ENCODE measurements around the gene ANGPTL2.

ANGPTL2 gene

DNA sequence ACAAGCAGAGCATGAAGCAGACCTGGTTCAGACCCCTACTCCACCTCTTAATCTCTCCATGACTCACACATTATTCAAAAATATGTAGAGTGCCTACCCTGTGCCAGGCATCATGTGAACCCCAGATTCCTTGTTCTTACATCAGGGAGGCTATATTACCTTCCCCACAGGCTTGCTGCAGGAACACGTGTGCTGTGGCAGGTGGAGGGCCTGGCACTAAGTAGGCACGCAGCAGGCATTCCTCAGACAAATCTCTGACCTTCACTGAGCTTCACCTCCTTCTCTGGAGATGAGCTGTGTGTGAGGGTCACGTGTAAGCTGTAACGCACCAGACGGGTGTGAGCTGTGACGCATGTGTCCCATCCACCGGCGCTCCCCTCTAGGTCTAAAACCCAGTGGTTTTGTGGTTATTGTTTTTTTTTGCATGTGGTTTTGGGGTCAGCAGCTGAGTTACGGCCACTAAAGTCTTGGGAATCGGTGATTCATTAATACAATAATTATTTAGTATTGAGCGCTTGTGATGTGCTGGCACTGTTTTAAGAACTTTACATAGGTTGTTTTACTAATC is 30.3 kb downstream of the ANGPTL2 start:
- no peak for DNase-seq

DNA sequence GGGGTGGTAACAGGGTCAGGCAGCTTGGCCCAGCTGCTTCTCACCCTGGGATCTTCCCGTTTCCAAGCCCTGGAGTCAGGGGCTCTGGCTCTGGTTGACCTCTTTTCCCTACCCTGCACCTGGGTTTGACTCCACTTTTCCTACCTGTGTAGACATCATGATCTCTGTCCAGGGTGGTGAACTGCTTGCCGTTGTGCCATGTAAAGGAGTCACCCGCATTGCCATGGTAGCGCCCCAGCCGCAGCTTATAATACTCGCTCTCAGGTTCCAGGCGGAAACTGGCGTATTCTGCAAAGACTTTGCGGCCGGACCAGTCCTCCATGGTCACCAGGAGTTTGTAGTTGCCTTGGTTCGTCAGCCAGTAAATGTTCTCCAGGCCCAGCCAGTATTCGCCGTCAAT is 30.9 kb downstream of the ANGPTL2 start:
- no peak for DNase-seq

DNA sequence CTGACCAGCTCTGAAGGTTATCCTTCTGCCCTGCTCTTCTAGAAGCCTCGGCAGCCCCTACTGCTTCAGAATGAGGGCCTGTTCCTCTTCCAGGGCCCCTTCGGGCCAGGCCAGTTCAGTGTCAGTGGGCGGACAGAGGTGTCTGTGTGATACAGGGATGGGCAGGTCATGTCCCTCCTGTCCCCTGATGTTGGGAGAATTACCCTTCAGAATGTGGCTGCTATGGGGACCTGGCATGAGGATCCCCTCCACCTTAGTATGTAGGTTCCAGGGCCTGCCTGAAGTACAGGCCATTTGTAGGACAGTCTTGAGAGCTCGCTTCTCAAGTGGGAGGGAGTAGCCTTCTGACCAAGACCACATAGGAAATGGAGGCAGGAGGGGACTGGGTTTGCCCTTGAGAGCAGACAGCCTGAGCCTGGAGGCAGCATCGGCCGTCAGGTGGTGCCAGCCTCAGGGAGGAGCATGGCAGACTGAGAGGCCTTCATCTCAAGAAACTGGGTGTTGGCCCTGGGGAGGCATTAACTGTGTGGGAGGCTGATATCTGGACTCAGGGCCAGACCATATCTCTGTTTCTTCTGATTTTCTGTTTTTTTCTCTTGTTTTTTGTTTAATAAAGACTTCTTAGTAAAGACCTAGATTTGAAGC is 32.0 kb downstream of the ANGPTL2 start:
- no peak for DNase-seq

DNA sequence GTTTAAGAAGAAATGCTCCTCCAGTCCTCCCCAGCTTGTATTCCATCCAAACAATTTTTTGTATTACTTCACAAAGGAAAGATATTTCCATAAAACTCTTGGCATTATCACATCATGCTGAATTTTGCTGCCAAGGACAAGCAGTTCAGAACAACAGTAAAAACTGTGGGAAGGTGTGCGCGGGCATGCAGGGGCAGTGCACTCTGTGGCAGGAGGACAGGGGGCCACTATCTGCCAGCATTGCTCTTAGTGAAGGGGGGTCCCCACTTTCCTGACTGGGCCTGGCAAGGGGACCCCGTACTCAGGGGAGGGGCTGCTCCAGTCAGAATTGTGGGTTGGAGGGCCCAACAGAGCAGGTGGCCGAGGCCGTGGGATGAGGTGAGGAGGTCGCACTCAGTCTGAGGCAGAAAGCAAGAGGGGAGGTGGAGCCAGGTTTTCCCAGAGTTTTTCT is 32.8 kb downstream of the ANGPTL2 start:
- DNase-seq: no peak

DNA sequence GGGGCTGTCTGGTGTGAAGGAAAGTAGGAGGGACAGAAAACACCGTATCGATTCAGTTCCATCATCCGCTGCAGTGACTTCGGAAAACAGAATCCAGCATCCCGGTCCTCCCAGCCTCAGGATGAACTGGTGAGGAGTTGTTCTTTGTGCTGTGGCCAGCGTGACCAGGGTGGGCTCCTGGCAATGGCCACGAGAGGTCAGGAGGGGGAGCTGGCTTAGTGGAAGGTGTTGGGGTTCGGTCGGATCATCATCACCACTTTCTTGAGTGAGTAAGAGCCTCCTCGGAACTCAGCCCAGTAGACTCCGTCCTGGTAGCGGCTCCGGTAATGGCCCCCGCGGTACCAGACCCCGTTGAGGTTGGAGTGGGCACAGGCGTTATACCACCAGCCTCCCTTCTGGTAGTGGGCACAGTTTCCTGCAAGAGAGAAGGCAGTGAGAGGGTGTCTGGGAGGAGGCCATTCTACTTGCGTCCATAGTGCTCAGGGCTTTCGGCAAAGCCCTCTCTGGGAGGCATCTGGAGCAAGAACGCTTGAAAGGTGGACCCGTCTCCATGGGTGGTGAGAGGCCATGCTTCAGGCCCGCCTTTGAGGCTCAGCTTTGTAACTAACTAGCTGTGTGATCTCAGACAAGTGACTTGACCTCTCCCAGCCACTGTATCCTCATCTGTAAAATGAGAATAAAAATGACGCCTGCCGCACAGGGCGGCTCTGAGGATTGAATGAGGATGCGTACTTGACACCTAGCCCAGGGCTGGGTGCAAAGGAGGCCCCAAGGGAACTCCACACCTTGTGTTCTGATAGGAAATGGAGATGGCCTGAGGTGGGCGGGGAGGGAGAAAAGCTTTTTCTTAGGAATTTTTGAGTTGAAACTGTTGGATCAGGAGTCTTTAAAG is 33.5 kb downstream of the ANGPTL2 start:
- no peak for DNase-seq

DNA sequence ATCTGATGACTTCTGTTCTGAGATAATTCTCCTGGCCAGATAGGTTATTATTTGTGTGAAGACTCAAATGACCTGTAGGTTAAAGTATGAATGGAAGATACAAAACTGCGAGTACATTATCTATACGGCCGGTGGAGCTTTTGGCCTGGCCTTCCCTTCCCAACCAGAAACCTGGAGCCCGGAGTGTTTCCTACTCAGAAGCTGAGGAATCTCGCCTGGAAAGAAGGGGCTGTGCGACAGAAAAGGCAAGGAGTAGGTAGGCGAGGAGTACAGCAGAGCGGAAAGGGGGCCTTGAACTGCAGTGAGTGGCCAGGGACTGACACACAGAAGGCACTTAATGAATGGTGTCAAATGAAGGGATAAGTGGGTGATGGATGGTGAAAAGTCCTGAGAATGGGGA is 34.6 kb downstream of the ANGPTL2 start:
- no peak for DNase-seq

DNA sequence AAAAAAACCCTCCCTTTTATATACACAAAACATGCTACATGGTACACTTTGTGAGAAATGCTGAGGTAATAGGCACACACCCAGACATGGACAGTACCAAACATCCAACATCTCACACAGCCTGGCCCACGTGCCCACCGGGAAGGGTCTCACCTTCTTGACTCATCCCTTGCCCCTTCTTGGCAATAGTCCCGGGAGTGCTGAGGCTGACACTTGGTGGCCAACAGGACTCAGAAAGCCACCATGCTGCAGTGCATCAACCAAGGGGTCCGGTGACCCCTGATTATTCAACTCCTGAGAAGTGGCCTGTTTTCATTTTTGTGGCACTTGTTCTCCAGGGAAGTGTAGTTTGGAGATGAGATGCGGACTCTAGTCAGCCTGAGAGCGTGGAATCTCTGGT is 35.0 kb downstream of the ANGPTL2 start:
- no peak for DNase-seq

DNA sequence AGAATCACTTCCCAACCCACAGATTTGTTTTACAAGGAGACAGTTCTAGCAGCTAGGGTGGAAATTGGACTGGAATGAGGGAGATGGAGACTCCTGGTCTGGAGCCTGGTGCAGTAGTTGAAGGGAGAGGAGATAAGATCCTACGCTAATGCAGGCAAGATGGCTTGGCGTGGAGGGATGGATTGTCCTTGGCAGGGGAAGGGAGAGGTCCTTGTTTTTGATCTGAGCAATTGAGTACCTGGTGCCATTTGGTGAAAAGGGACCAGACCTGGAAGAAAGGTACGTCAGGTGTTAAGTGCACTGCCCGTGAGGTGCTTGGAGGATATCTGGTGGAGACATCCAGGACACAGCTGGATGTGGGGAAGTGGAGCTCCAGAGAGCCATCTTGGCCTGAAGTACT is 35.7 kb downstream of the ANGPTL2 start:
- no peak for DNase-seq

DNA sequence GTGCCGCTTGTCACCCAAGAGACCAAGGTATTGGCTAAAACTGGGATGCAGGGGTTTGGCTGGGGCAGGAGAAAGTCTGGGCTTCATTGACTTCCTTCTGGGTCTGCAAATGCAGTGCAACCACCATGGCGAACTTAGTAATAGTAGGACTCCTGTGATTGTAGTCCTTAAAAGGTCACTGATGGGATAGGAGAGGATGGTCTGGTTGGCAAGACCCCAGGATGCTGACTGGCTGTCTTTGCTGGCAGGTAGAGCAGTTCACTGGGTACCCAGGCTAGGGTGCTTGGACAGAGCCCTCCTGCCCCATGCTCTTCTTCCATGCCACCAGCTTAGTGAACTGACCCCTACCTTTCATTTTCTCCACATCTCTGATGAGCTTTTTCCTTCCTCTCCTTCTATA is 37.2 kb downstream of the ANGPTL2 start:
- DNase-seq: no peak

DNA sequence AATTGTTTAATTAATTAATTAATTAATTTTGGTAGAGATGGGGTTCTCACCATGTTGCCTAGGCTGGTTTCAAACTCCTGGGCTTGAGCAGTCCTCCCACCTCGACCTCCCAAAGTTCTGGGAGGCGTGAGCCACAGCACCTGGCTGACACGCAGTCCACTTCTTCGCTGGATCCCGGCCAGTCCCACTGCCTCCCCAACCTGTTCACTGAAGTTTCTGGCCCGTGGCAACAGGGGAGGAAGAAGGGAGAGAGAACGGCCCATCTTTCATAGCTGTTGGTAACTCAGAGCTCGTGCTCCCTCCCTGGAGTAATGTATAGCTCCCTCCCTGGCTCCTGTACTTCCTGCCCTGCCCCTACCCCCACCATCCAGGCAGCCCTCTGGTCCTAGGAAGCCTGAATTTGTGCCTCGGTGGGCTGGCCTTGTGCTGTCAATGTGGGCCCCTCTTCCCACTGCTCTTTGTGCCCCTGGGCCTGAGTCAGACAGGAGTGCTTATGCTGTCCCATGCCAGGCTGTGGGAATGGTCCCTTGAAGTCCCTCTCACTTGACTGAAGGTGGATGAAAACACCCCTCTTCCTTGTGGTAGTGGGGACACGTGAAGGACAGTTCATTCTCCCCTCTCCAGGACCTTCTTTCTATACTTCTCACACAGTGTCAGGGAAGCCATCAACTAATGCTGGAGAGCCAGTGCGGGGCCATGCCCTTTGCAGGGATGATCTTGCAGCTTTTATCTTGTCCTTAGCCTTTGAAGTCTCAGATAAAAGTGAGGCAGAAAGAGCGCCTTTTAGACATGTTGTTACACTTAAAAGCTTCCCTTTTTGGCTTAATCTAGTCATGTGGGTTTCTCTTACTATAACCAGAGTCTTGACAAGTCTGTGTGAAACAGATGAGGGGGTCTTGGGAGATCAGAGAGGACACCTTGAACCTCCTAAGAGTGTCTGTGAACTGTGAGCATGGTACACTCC is 38.1 kb downstream of the ANGPTL2 start:
- DNase-seq: no peak

DNA sequence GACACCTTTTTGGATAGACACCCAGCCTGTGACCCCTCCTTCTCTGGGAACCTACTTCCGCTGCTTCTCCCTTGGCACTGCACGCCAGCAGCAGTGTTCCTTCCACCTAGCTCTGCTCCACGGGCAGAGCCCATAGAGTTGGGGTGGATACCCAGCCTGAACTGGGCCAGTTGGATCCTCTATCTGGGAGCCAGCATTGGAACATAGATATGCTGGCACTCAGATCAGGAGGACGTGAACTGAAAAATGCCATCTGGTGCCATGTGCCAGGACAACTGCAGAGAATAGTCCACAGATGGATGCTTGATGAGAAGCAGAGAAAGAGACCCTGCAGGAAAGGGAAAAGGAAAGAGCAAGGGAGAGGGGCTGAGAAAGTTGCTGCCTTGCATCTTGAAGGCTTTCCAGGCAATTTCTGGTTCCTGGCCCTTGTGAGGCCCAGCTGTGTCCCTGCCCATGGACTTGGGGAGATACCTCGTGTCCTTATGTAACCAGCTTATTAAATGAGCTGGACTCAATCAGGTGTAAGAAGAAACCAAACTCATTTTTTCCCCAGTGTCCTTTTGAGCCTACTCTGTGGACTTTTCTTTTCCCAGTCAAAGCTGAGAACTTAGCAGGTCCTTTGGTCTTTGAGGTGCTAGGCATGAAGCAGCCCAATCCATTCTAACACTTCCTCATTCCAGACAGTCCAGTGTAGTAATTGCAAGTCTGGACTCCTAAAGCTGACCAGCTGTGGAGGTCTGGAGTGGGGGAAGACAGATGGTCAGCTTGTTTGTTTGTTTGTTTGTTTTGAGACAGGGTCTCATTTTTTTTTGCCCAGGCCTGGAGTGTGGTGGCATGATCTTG is 39.1 kb downstream of the ANGPTL2 start:
- DNase-seq: no peak

DNA sequence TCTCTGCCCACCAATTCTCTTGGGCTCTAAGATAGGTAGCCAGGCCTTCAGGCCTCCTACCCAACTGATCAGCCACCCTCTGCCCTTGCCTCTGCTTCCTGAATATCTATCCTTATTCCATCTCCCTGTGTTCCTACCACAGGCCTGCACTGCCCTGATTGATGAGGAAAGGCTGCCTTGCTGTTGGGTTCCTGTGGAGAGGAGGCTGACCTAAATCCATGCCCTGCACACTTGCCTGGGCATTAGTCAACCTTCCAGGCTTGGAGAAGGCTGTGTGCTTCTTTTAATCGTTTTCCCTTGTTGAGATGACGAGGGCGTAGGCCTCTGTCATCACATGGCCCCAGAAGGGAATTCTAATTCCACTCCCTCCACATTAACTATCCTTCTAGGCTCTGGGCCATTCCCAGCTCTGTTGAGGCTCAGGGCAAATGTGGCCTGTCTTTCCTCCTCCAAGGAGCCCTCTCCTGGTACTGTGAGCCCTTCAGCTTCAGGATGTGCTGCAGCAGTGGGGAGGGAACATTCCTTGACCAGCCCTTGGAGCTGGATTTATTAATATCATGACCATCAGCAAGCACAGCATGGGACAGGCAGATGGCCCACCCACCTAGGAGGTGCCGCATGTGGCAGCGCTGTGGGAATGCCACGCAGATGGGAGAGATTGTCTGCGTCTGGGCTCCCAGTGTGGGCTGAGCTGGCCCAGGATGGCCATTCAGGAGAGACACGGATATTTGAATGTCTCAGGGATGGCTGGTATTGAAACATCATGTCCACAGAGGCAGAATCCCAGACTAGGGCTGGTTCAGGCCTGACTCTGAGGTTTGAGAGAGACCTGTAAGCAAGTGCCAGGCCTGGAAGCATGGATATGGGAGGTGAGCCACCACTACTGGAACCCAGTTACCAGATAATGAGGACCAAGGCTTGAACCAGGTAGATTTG is 40.9 kb downstream of the ANGPTL2 start:
- DNase-seq: no peak

DNA sequence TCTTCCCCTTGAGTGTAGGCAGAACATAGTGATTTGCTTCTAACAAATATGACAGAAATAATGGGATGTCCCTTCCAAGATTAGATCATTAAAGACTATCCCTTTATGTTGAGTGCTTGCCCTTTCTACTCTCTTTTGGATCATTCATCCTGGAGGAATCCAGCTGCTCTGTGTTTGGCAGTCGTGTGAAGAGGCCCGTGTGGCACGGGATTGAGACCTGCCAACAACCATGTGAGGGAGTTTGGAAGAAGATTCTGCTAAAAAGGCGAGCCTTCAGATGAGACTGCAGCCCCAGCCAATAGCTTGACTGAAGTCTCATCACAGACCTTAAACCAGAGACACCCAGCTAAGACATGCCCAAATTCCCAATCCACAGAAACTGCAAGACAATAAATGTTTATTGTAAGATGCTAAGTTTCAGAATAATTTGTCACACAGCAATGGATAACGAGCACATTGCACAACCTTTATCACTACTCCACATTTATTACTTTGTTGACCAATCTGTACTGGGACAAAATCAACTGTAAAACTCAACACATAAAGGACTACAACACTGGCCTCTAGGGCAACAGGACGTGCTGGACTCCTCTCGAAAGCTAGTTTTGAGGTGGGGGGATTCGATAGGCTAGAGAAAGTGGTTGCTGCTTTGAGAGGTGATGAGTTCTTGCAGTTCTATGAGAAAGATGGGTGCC is 42.8 kb downstream of the ANGPTL2 start:
- DNase-seq: no peak

DNA sequence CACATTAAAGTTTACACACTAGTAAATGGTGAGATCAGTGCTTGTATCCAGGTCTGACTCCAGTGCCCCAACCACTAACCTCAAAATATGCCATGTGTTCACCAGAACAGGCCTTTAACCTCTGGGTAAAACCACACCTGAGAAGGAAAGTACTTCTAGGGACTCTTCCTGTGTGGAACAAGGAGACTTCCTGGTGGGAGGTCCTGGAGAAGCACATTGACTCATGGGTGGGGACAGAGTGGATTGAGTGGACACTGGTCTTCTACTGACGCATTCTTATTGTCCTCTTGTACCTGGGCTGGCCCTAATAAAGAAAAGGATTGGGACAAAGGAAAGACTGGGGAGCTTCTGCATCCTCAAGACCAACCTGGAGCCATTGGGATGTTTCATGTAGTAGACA is 43.4 kb downstream of the ANGPTL2 start:
- DNase-seq: no peak

DNA sequence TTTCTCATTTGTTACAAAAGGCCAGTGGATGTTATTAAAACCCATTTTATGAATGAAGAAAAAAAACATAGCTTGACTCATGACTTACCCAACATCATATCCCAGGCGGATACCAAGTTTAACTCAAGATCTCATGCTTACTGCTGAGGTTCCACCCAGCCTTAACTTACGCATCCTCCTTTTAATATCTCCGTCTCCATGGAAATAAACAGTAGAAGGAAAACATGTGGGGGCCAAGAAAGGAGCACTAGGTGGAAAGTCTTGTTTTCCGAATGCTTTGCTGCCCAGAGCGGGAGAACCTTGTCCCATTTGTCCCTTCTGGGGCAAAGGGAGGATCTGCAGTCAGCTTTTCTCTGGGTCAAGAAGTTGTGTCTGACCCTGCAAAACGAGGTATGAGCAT is 44.1 kb downstream of the ANGPTL2 start:
- no peak for DNase-seq

DNA sequence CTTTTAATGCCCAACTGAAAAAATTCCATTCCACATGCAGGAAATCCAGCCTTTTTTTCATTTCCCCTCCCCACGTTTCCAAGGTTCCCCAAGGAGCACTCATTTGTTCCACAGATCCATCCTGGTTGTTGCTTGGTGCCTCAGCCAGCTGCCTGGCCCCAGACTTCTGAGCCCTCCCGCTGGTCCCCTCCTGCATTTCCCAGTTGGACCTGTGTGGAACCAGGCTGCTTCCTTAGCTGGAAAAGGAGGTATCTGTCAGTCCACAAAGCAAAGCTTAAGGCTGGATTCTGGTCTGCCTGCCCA is 44.8 kb downstream of the ANGPTL2 start:
- DNase-seq: no peak

DNA sequence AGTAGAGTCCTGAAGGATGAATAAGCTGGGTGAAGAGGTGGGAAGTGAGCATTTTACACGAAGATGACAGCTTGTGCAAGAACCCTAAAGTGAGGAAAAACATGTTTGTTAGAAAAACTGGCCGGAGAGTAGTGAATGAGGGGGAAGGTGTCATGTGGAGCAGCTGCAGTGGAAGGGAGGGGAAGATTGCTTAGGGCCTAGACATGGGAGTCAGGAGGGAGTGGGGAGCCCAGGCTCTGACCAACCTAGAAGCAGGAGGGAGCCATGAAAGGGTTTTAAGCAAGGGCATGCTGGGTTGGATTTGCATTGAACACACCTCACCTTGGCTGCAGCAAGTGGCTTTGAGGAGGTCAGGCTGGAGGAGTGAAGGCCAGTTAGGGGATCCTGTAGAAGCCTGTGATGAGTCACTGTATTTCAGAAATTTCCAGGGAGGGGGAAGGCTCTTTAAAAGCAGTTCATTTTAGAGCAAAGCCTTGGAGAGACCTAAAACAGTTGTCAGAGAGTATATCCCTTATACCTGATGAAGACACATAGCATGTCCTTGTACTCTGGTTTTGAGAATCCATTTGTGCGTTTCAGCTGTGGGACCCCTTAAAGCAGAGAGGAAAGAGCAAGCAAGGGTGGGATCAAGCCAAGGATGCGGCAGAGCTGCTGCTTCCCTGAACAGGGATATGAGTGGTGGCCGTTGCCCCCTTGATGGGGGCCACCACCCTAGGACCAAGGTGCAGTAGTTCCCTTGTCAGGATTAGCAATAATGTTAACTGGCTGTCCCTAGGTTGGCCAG is 45.4 kb downstream of the ANGPTL2 start:
- DNase-seq: no peak

DNA sequence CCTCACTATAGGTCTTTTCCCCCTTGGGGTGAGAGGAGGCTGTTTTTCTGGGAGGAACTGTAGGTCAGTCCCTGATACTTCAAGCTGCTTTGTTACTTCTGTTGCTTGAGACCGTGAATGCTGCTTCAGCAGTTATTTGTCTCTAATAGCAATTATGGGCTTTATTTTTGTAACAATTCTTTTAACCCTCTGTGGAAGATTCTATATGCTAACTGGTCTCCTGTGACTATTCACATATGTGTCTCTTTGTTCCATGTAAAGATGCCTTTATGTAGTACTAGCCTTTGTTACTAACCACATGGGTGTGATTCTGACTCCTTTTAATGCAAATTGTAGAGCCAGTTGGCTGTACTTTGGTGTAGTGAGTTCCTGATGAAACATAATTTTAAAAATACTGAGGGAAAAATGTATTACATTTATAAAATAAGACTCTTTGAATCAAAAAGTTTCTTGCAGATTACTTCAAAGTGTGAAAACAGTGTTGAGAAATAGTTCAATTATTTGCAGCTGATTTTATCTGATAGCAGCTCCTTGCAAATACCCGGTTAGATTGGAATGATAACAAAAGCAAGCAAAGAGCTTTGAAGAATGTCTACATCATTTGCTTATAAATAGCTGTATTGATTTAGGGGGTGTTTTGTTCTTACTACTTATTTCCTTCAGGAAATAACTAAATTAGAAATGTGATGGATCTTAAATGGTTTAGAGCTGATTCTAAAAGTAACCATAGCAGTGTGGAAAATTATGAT is 46.6 kb downstream of the ANGPTL2 start:
- DNase-seq: no peak
